Smooth muscle cell (in vitro differentiated cells): Measurements from ENCODE around the gene LRFN2. TPM values are rescaled to one million over a fixed set of nuclear protein-coding genes. Genes with fewer than 3 reads are reported as not detected.

Experiments used
- DNase-seq: peaks from one replicate; lab custom pipeline; 2025; ENCODE audit not compliant: unreplicated experiment; lab: John Stamatoyannopoulos, UW
- H2AFZ ChIP-seq: fragments of 200-600 bp; sonication (generic); 2 replicates; pipeline ENCODE4 v1.6.0; 2016; ENCODE audit warnings: antibody characterized with exemption, low read depth, mild to moderate bottlenecking
- H3F3A ChIP-seq: fragments of 200-600 bp; sonication (generic); 2 replicates; pipeline ENCODE4 v1.6.0; 2017; ENCODE audit warnings: antibody characterized with exemption, low read depth
- H3K27ac ChIP-seq: fragments of 200-600 bp; sonication (generic); 2 replicates; pipeline ENCODE4 v1.5.1; 2016; ENCODE audit warnings: low read depth, mild to moderate bottlenecking
- H3K27me3 ChIP-seq: fragments of 200-600 bp; sonication (generic); 2 replicates; pipeline ENCODE4 v1.6.1; 2016; ENCODE audit warnings: low read depth, mild to moderate bottlenecking
- H3K36me3 ChIP-seq: fragments of 200-600 bp; sonication (generic); 2 replicates; pipeline ENCODE4 v1.5.1; 2016; ENCODE audit warnings: low read depth
- H3K4me1 ChIP-seq: fragments of 200-600 bp; sonication (generic); 2 replicates; pipeline ENCODE4 v1.5.1; 2016; ENCODE audit warnings: low read depth
- H3K4me2 ChIP-seq: fragments of 200-600 bp; sonication (generic); 2 replicates; pipeline ENCODE4 v1.6.0; 2016; ENCODE audit warnings: mild to moderate bottlenecking
- H3K4me3 ChIP-seq: fragments of 200-600 bp; sonication (generic); 2 replicates; pipeline ENCODE4 v1.5.1; 2016; ENCODE audit warnings: mild to moderate bottlenecking
- H3K79me2 ChIP-seq: fragments of 200-600 bp; sonication (generic); 2 replicates; pipeline ENCODE4 v1.6.0; 2016; ENCODE audit warnings: low read depth, mild to moderate bottlenecking
- H3K9ac ChIP-seq: fragments of 200-600 bp; sonication (generic); 2 replicates; pipeline ENCODE4 v1.6.0; 2016; ENCODE audit warnings: low read depth
- H3K9me3 ChIP-seq: fragments of 200-600 bp; sonication (generic); replicated peaks from 2 replicates; pipeline ENCODE4 v1.5.1; 2016; ENCODE audit warnings: low read depth
- H4K20me1 ChIP-seq: fragments of 200-600 bp; sonication (generic); 2 replicates; pipeline ENCODE4 v1.6.0; 2016; ENCODE audit warnings: low read depth
- CTCF ChIP-seq: fragments of 200-600 bp; sonication (generic); IDR thresholded peaks from 2 replicates; pipeline ENCODE4 v1.5.1; 2017; ENCODE audit warnings: borderline replicate concordance, mild to moderate bottlenecking, antibody characterized with exemption; ENCODE audit not compliant: insufficient read depth, poor library complexity, severe bottlenecking
- WGBS: methylation state at CpG from one replicate; pipeline ENCODE4 v1.1.7; 2016; ENCODE audit warnings: low lambda C conversion rate; 5-methylcytosine and 5-hydroxymethylcytosine counted together
- polyA plus RNA-seq: library from polyadenylated mRNA; unstranded; fragments of >200 nt; fragmentation: Nextera tagmentation; extraction: Ambion mirVana; gene quantifications from 2 replicates; pipeline ENCODE4 v1.2.1, GENCODE V29; 2016
- total RNA-seq: library from RNA; depleted of rRNA; stranded (reverse); fragments of >200 nt; gene quantifications from 2 replicates; pipeline ENCODE4 v1.2.3, GENCODE V29; 2014

The LRFN2 gene
- total and polyA plus RNA-seq, 2 experiments from 2014 or later = 0.04 to 0.57 TPM

DNA sequence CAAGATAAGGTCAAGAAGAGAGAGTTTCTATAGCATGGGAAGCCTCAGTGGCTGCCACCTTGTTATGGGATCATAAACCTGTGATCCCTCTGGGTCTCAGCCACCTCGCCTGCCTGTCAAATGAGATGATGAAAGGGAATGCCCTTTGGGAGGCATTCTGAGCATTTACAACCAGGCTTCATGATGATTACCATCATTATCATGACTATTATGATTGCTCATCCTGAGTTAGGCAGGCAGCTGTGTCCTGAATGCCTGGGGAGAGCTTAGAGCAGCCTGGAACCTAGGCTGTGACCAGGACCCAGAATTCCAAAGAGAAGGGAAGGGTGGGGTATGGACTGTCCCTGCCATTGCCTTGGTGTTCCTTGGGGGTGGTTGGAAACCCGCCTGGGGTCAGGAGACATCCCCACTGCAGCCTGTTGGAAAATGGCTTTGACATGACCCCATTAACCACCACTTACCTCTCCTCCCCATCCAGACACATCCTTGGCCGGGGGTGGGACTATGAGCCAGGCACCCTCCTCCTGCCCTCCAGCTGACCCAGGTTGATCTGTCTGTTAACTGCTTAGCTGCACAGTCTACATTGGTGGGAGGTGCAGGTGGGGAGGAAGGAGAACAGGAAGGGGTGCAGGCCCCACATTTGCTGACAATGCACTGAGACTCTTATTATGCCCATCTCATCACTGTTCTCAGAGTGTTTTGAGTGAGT is 51.9 kb downstream of the LRFN2 start:
- H3F3A ChIP-seq = no peaks in the 10 kb centered on the region
- no peak for DNase-seq
- 63% methylated on average over 3 of the region's 3 CpGs for WGBS

GRCh38 chr6:40532349-40533000 is 54.7 kb downstream of the LRFN2 start:
- Histone ChIP-seq H3K9ac (no peak overlapping the region), H4K20me1 (no peaks in the 10 kb centered on the region), H3K36me3 (no peaks in the 10 kb centered on the region), H2AFZ (no peak overlapping the region), H3K79me2 (no peaks in the 10 kb centered on the region), H3K9me3 (no peaks in the 10 kb centered on the region), H3K4me1 (no peaks in the 10 kb centered on the region), H3F3A (no peaks in the 10 kb centered on the region), H3K27me3 (no peaks in the 10 kb centered on the region), H3K4me3 (no peak overlapping the region), H3K27ac (no peak overlapping the region), H3K4me2 (no peak overlapping the region)
- no peak for TF ChIP-seq CTCF
- no peak for DNase-seq
- WGBS = 91% methylated on average over 7 of the region's 7 CpGs

More for the DNA sequence above, 51.9 kb downstream of the LRFN2 start:
- no peaks in the 10 kb centered on the region for H3K9me3 ChIP-seq
- no peaks in the 10 kb centered on the region for H3K36me3 ChIP-seq
- no peak overlapping the region for H2AFZ ChIP-seq
- H3K79me2 ChIP-seq = no peaks in the 10 kb centered on the region
- H3K4me2 ChIP-seq = no peak overlapping the region
- no peak overlapping the region for H3K9ac ChIP-seq
- no peak for TF ChIP-seq CTCF
- H3K27ac ChIP-seq = no peak overlapping the region
- H4K20me1 ChIP-seq = no peaks in the 10 kb centered on the region
- H3K4me1 ChIP-seq = no peaks in the 10 kb centered on the region
- no peak overlapping the region for H3K4me3 ChIP-seq
- H3K27me3 ChIP-seq = peaks cover 16% of the 10 kb centered on the region

- Histone ChIP-seq H3K4me3 (no peak overlapping the region), H3K4me2 (no peak overlapping the region), H3K36me3 (no peaks in the 10 kb centered on the region), H3F3A (no peaks in the 10 kb centered on the region), H3K4me1 (no peaks in the 10 kb centered on the region), H3K27ac (no peak overlapping the region), H2AFZ (no peak overlapping the region), H3K9me3 (no peaks in the 10 kb centered on the region), H3K9ac (no peak overlapping the region), H3K79me2 (no peaks in the 10 kb centered on the region), H4K20me1 (no peaks in the 10 kb centered on the region), H3K27me3 (no peaks in the 10 kb centered on the region)
- WGBS = 77% methylated on average over 5 of the region's 5 CpGs
- DNase-seq = no peak
- no peak for TF ChIP-seq CTCF
Observed at GRCh38 chr6:40529919-40530318, 57.2 kb downstream of the LRFN2 start.
